Naive thymus-derived CD4-positive, alpha-beta T cell (primary cell): ENCODE results near the gene OTOS. TPM values are rescaled to one million over a fixed set of nuclear protein-coding genes. Genes with fewer than 3 reads are reported as not detected.

Experiments
- ATAC-seq: fragments of 150-1000 bp; cut with Tn5 transposase; 2 replicates; pipeline ENCODE4 v1.10.0; 2021; ENCODE audit warnings: mild to moderate bottlenecking, moderate library complexity
- CTCF ChIA-PET: fragments of 350-600 bp; sonication (Branson Sonifier 250); formaldehyde crosslinking; loops from one replicate; lab custom pipeline; 2021; ENCODE audit warnings: antibody characterized with exemption; lab: Charles Lee
- POLR2A ChIA-PET: fragments of 350-600 bp; sonication (Branson Sonifier 250); formaldehyde crosslinking; loops from one replicate; lab custom pipeline; 2021; ENCODE audit warnings: antibody characterized with exemption, inconsistent platforms; lab: Charles Lee
- DNase-seq, 9 donors: peaks; one replicate each; pipeline versions ENCODE4 v3.0.0 to v3.0.0-alpha.2; 2020 to 2022; ENCODE audit warnings: mixed read lengths in 1 of 9
- H3K27ac ChIP-seq: one replicate; pipeline ENCODE4 v1.7.0; 2013; ENCODE audit warnings: mild to moderate bottlenecking, low read depth, low read length, moderate library complexity
- H3K27me3 ChIP-seq, 2 donors: one replicate each; pipeline ENCODE4 v1.7.0; 2013; ENCODE audit warnings: low read length in 2 of 2, mild to moderate bottlenecking in 2 of 2, moderate library complexity in 2 of 2; ENCODE audit not compliant: control insufficient read depth in 2 of 2, insufficient read depth in 2 of 2
- H3K36me3 ChIP-seq, 3 experiments: 1 replicate in 2 of 3; 2 replicates in 1 of 3; pipeline ENCODE4 v1.7.0; 2013; ENCODE audit warnings: low read length in 3 of 3, mild to moderate bottlenecking in 3 of 3, moderate library complexity in 1 of 3; ENCODE audit not compliant: insufficient read depth in 3 of 3, control insufficient read depth in 2 of 3
- H3K4me1 ChIP-seq, 2 donors: one replicate each; pipeline ENCODE4 v1.7.0; 2013; ENCODE audit warnings: low read length in 2 of 2, mild to moderate bottlenecking in 2 of 2, moderate library complexity in 1 of 2; ENCODE audit not compliant: control insufficient read depth in 2 of 2, insufficient read depth in 2 of 2
- H3K4me3 ChIP-seq: 2 replicates; pipeline ENCODE4 v1.7.0; 2013; ENCODE audit warnings: mild to moderate bottlenecking, low read length
- H3K9me3 ChIP-seq, 3 experiments: 1 replicate in 2 of 3; 2 replicates in 1 of 3; pipeline ENCODE4 v1.7.0; 2013; ENCODE audit warnings: low read length in 3 of 3; ENCODE audit not compliant: control insufficient read depth in 2 of 3
- H3K27ac Mint-ChIP-seq, 9 donors: one replicate each; pipeline ENCODE4 v1.8.0; 2020 to 2022; ENCODE audit warnings: mixed read lengths in 9 of 9, mild to moderate bottlenecking in 8 of 9, moderate library complexity in 5 of 9, inconsistent platforms in 2 of 9
- H3K27me3 Mint-ChIP-seq, 5 donors: one replicate each; pipeline ENCODE4 v1.8.0; 2021 to 2022; ENCODE audit warnings: mixed read lengths in 5 of 5, mild to moderate bottlenecking in 1 of 5
- H3K36me3 Mint-ChIP-seq, 5 donors: one replicate each; pipeline ENCODE4 v1.8.0; 2020 to 2022; ENCODE audit warnings: mixed read lengths in 5 of 5, mild to moderate bottlenecking in 3 of 5, inconsistent platforms in 1 of 5
- H3K4me1 Mint-ChIP-seq, 7 donors: one replicate each; pipeline ENCODE4 v1.8.0; 2020 to 2022; ENCODE audit warnings: mixed read lengths in 7 of 7, mild to moderate bottlenecking in 3 of 7, inconsistent platforms in 1 of 7
- H3K4me3 Mint-ChIP-seq, 10 donors: one replicate each; pipeline ENCODE4 v1.8.0; 2020 to 2022; ENCODE audit warnings: mild to moderate bottlenecking in 10 of 10, mixed read lengths in 10 of 10, moderate library complexity in 6 of 10, inconsistent platforms in 2 of 10
- H3K9me3 Mint-ChIP-seq, 11 donors: one replicate each; pipeline ENCODE4 v1.8.0; 2020 to 2022; ENCODE audit warnings: mixed read lengths in 11 of 11, mild to moderate bottlenecking in 4 of 11, inconsistent platforms in 1 of 11, moderate library complexity in 1 of 11
- intact Hi-C, 2 donors: fragments of 100-400 bp; cut with micrococcal nuclease; formaldehyde crosslinking; loops; one replicate each; pipeline ENCODE4 v1.15.1; 2023
- polyA plus RNA-seq, 2 donors: library from polyadenylated mRNA; unstranded; fragments of 300-500 nt; fragmentation: Illumina TruSeq; gene quantifications; one replicate each; pipeline ENCODE4 v1.2.3, GENCODE V29; 2021
- total RNA-seq, 6 experiments: library from RNA in 5 of 6; stranded (reverse) in 5 of 6; gene quantifications; 1 replicate in 5 of 6; 2 replicates in 1 of 6; pipeline ENCODE4 v1.2.3 and lab custom pipeline; 2021 to 2026

The OTOS gene
- total and polyA plus RNA-seq, 7 experiments from 2014 or later = not detected

GRCh38 chr2:240121190-240121589 is 19.3 kb downstream of the OTOS start:
- Histone ChIP-seq H3K36me3 (no peaks in the 10 kb centered on the region), H3K9me3 (no peaks in the 10 kb centered on the region), H3K4me3 (no peak overlapping the region), H3K4me1 (no peaks in the 10 kb centered on the region), H3K27me3 (no peaks in the 10 kb centered on the region), H3K27ac (no peak overlapping the region)
- POLR2A ChIA-PET = no interaction called here
- peaks cover 0 to 4% (median 0%) of the 10 kb centered on the region in 7 donors for H3K4me1 Mint-ChIP-seq
- H3K27ac Mint-ChIP-seq = no peak overlapping the region
- CTCF ChIA-PET = interaction anchor here (0.9 kb wide), 1 partner anchor 60 kb away, joined by 3 read pairs; no protein-coding TSS in a partner anchor
- intact Hi-C loops = no loop called here
- H3K4me3 Mint-ChIP-seq = no peak overlapping the region
- ATAC-seq (no peak), DNase-seq (no peak)
- peaks cover 0 to 18% (median 0%) of the 10 kb centered on the region in 11 donors for H3K9me3 Mint-ChIP-seq
- H3K27me3 Mint-ChIP-seq = peaks cover 0 to 16% (median 3%) of the 10 kb centered on the region in 5 donors
- peaks cover 0 to 12% (median 6%) of the 10 kb centered on the region in 5 donors for H3K36me3 Mint-ChIP-seq

DNA sequence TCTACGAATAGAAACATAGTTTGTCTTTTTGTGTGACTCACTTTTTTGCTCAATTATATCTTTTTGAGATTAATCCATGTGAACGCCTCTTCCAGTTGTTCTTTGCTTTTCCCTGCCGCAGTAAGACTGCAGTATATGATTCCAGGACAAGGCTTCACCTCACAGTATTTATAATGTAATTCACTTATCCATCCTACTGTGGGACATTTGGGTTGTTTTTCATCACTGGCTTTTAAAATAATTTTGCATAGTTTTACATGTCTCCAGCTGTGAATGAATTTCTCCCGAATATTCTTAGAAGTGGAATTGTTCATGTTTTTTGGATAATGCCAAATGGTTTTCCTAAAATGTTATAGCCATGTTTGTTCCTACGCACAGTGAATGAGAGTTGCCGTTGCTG is 26.2 kb downstream of the OTOS start:
- ATAC-seq (no peak), DNase-seq (no peak)
- no peaks in the 10 kb centered on the region for H3K4me1 ChIP-seq
- Mint-ChIP-seq H3K9me3 (peaks cover 0 to 13% (median 0%) of the 10 kb centered on the region in 11 donors), H3K27ac (no peak overlapping the region), H3K4me3 (no peak overlapping the region), H3K27me3 (peaks cover 31 to 43% (median 41%) of the 10 kb centered on the region in 5 donors), H3K36me3 (no peaks in the 10 kb centered on the region), H3K4me1 (no peaks in the 10 kb centered on the region)
- H3K27me3 ChIP-seq = peaks cover 0 to 2% of the 10 kb centered on the region in 2 donors
- H3K36me3 ChIP-seq = no peaks in the 10 kb centered on the region
- intact Hi-C loops = no loop called here
- ChIA-PET CTCF (no interaction called here), POLR2A (no interaction called here)
- H3K4me3 ChIP-seq = no peak overlapping the region
- H3K9me3 ChIP-seq = no peaks in the 10 kb centered on the region
- H3K27ac ChIP-seq = no peak overlapping the region

DNA sequence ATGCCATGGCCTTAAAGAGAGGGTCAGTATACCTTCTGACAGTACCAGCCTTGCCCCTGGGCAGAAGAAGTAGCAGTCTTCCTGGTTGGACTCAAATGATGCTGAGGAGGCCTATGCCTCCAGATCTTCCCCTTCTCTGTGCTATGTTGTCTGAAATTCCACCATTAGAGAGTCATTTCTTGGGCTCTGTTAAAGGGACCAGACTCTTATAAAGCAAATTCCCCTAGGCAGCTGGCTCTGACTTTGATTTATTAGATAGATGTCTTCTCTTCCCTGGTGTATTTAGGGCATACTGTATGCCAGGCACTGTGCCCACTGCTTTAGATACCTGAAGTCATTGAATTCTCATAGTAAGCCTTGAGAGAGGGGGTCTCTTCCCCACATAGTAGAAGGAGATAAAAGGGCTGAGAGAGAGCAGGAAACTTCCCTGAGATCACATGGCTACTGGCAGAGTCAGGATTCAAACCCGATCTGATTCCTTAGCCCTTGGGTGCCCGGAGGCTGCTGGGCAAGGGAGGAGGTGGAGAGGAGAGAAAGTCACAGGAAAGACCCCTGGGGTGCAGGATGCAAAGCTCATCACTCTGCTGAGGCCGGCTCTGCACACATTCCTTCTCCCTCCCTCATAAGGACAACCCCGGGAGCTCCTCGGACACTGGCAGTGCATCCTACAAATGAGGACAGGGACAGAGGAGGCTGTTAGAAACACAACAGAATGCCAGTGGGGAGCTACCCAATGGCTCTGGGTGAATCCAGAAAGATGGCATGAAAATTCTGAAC is 27.4 kb downstream of the OTOS start:
- ChIA-PET CTCF (no interaction called here), POLR2A (no interaction called here)
- H3K36me3 Mint-ChIP-seq = no peaks in the 10 kb centered on the region
- peaks cover 34 to 45% (median 41%) of the 10 kb centered on the region in 5 donors for H3K27me3 Mint-ChIP-seq
- H3K9me3 Mint-ChIP-seq = peaks cover 0 to 4% (median 0%) of the 10 kb centered on the region in 11 donors
- H3K36me3 ChIP-seq = no peaks in the 10 kb centered on the region
- H3K27ac Mint-ChIP-seq = no peak overlapping the region
- H3K4me1 ChIP-seq = no peaks in the 10 kb centered on the region
- H3K4me3 ChIP-seq = no peak overlapping the region
- H3K9me3 ChIP-seq = no peaks in the 10 kb centered on the region
- H3K27ac ChIP-seq = no peak overlapping the region
- DNase-seq = no peak
- no peak overlapping the region for H3K4me3 Mint-ChIP-seq
- H3K27me3 ChIP-seq = peaks cover 0 to 2% of the 10 kb centered on the region in 2 donors
- no peak for ATAC-seq
- no peaks in the 10 kb centered on the region for H3K4me1 Mint-ChIP-seq
- intact Hi-C loops = no loop called here

GRCh38 chr2:240111253-240111652 is 29.2 kb downstream of the OTOS start:
- no peaks in the 10 kb centered on the region for H3K4me1 ChIP-seq
- Mint-ChIP-seq H3K27ac (no peak overlapping the region), H3K27me3 (peaks cover 24 to 48% (median 43%) of the 10 kb centered on the region in 5 donors), H3K4me3 (no peak overlapping the region), H3K4me1 (no peaks in the 10 kb centered on the region), H3K36me3 (no peaks in the 10 kb centered on the region), H3K9me3 (no peaks in the 10 kb centered on the region)
- no peak overlapping the region for H3K4me3 ChIP-seq
- CTCF ChIA-PET = no interaction called here
- no peaks in the 10 kb centered on the region for H3K9me3 ChIP-seq
- POLR2A ChIA-PET = no interaction called here
- intact Hi-C loops = no loop called here
- ATAC-seq = no peak
- DNase-seq = no peak
- peaks cover 0 to 2% of the 10 kb centered on the region in 2 donors for H3K27me3 ChIP-seq
- H3K36me3 ChIP-seq = no peaks in the 10 kb centered on the region
- H3K27ac ChIP-seq = no peak overlapping the region

DNA sequence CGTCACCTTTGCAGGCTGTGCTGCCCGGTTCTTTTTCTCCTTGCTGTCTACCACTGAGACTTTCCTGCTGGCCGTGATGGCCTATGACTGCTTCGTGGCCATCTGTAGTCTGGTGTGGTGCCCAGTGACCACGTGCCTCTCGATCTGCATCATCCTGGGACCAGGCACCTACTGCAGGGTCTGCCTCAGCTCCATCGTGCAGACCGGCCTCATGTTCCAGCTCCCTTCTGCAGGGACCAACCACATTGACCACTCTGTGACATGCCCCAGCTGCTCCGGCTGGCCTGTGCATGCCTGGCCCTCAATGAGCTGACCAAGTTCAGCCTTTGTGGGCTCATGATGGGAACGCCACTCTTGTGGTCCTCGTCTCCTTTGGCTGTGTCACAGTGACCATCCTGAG is 31.1 kb downstream of the OTOS start:
- DNase-seq (no peak), ATAC-seq (no peak)
- no peaks in the 10 kb centered on the region for H3K36me3 Mint-ChIP-seq
- Histone ChIP-seq H3K9me3 (no peaks in the 10 kb centered on the region), H3K36me3 (no peaks in the 10 kb centered on the region), H3K4me3 (no peak overlapping the region), H3K27me3 (no peaks in the 10 kb centered on the region), H3K27ac (no peak overlapping the region), H3K4me1 (no peaks in the 10 kb centered on the region)
- ChIA-PET POLR2A (no interaction called here), CTCF (no interaction called here)
- no peak overlapping the region for H3K4me3 Mint-ChIP-seq
- H3K27me3 Mint-ChIP-seq = peaks cover 15 to 43% (median 30%) of the 10 kb centered on the region in 5 donors
- no peaks in the 10 kb centered on the region for H3K9me3 Mint-ChIP-seq
- no peak overlapping the region for H3K27ac Mint-ChIP-seq
- intact Hi-C loops = no loop called here
- no peaks in the 10 kb centered on the region for H3K4me1 Mint-ChIP-seq

DNA sequence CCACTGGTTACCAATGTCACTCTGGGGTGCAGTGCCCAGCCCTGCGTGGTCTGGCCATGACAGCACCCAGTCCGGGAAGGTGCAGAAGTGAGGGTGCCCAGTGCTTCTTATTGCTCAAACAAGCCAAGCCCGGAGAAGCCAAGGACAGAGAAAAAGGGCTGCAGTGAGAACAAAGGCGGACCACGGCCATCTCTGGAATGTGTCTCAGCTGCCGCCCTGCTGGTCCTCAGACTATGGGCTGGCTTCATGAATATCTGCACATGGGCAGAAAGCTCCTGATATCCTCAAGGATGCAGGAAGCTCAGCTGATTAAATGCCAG is 33.0 kb downstream of the OTOS start:
- Mint-ChIP-seq H3K4me3 (no peak overlapping the region), H3K9me3 (no peaks in the 10 kb centered on the region), H3K4me1 (no peaks in the 10 kb centered on the region), H3K36me3 (no peaks in the 10 kb centered on the region), H3K27ac (no peak overlapping the region), H3K27me3 (peaks cover 2 to 35% (median 30%) of the 10 kb centered on the region in 5 donors)
- Histone ChIP-seq H3K27ac (no peak overlapping the region), H3K9me3 (no peaks in the 10 kb centered on the region), H3K27me3 (no peaks in the 10 kb centered on the region), H3K4me1 (no peaks in the 10 kb centered on the region), H3K36me3 (no peaks in the 10 kb centered on the region), H3K4me3 (no peak overlapping the region)
- ChIA-PET POLR2A (no interaction called here), CTCF (interaction anchor here (0.6 kb wide), 1 partner anchor 419 kb away, joined by 5 read pairs; no protein-coding TSS in a partner anchor)
- DNase-seq (no peak), ATAC-seq (no peak)
- intact Hi-C loops = no loop called here
